HepG2 (cell line): ENCODE data around the gene CYTH1. TPM values are rescaled to one million over a fixed set of nuclear protein-coding genes. Genes with fewer than 3 reads are reported as not detected.

ENCODE experiments used
- BRD4 ChIP-seq: sonication (generic); formaldehyde crosslinking; IDR thresholded peaks from 2 replicates; pipeline ENCODE4 v1.4.0; 2020; ENCODE audit warnings: missing genetic modification reagents
- NR2F6 ChIP-seq, 2 experiments: IDR thresholded peaks; 2 replicates each; pipeline ENCODE4 v1.6.1; 2016; ENCODE audit warnings: antibody characterized with exemption in 1 of 2, mild to moderate bottlenecking in 1 of 2
- RBFOX2 ChIP-seq: fragments of 200-400 bp; formaldehyde crosslinking; IDR thresholded peaks from 2 replicates; pipeline ENCODE4 v1.6.1; 2017; ENCODE audit warnings: low read depth, mild to moderate bottlenecking, low read length
- RFXAP ChIP-seq: sonication (generic); formaldehyde crosslinking; IDR thresholded peaks from 2 replicates; pipeline ENCODE4 v1.4.0; 2020; ENCODE audit warnings: missing genetic modification reagents, borderline replicate concordance
- SMC3 ChIP-seq: IDR thresholded peaks from 2 replicates; pipeline ENCODE4 v1.6.1; 2011; ENCODE audit warnings: low read length, improper control_type of control experiment
- SP4 ChIP-seq: sonication (generic); formaldehyde crosslinking; IDR thresholded peaks from 2 replicates; pipeline ENCODE4 v1.8.1; 2023; ENCODE audit warnings: mild to moderate bottlenecking, missing genetic modification reagents
- THAP9 ChIP-seq: sonication (generic); formaldehyde crosslinking; IDR thresholded peaks from 2 replicates; pipeline ENCODE4; 2020; ENCODE audit warnings: missing genetic modification reagents, mild to moderate bottlenecking, borderline replicate concordance
- ZBTB21 ChIP-seq: sonication (generic); formaldehyde crosslinking; IDR thresholded peaks from 2 replicates; pipeline ENCODE4 v1.4.0; 2020; ENCODE audit warnings: missing genetic modification reagents
- ZFP36 ChIP-seq: fragments of 150-350 bp; IDR thresholded peaks from 2 replicates; pipeline ENCODE4 v1.6.1; 2018; ENCODE audit warnings: borderline replicate concordance, low read length, low read depth; ENCODE audit not compliant: partially characterized antibody
- ZNF121 ChIP-seq: sonication (generic); formaldehyde crosslinking; IDR thresholded peaks from 2 replicates; pipeline ENCODE4 v1.5.0; 2020; ENCODE audit warnings: mild to moderate bottlenecking, missing genetic modification reagents
- ZNF256 ChIP-seq: sonication (generic); formaldehyde crosslinking; conservative IDR thresholded peaks from 2 replicates; pipeline ENCODE4 v1.4.0; 2020; ENCODE audit warnings: missing genetic modification reagents
- ZNF614 ChIP-seq: IDR thresholded peaks from 2 replicates; pipeline ENCODE4 v1.6.1; 2018; ENCODE audit warnings: missing biosample characterization, missing genetic modification reagents, inconsistent platforms, borderline replicate concordance
- ZNF772 ChIP-seq: sonication (generic); formaldehyde crosslinking; IDR thresholded peaks from 2 replicates; pipeline ENCODE4 v1.5.0; 2020; ENCODE audit warnings: mild to moderate bottlenecking, missing genetic modification reagents
- ZNF773 ChIP-seq: sonication (generic); formaldehyde crosslinking; IDR thresholded peaks from 2 replicates; pipeline ENCODE4 v1.4.0; 2020; ENCODE audit warnings: missing genetic modification reagents, borderline replicate concordance
- polyA plus RNA-seq, 8 experiments: library from polyadenylated mRNA; depleted of rRNA in 3 of 8; stranded (reverse) in 7 of 8; unstranded in 1 of 8; fragments of >200 nt; fragmentation: Illumina TruSeq in 4 of 8; extraction: Trizol in 4 of 8; gene quantifications; 2 replicates each; pipeline versions ENCODE4 v1.2.1 to v1.2.3, GENCODE V29; 2011 to 2016; ENCODE audit warnings: low read depth in 4 of 8, missing spikeins in 1 of 8, mixed read lengths in 1 of 8; ENCODE audit not compliant: insufficient read depth in 1 of 8
- total RNA-seq, 5 experiments: library from RNA; depleted of rRNA; stranded (reverse); fragments of >200 nt; fragmentation: Illumina TruSeq; extraction: Trizol; gene quantifications; 2 replicates each; pipeline ENCODE4 v1.2.3, GENCODE V29; 2016; ENCODE audit warnings: low read depth in 1 of 5
- TF ChIP-seq, protein P1 (sequence below): sonication (generic); formaldehyde crosslinking; conservative IDR thresholded peaks from 2 replicates; pipeline ENCODE4 v1.4.0; 2020; ENCODE audit warnings: mild to moderate bottlenecking, missing genetic modification reagents, moderate library complexity
- TF ChIP-seq, protein P2 (sequence below): sonication (generic); formaldehyde crosslinking; IDR thresholded peaks from 2 replicates; pipeline ENCODE4 v1.4.0; 2020; ENCODE audit warnings: mild to moderate bottlenecking, missing genetic modification reagents
- TF ChIP-seq, protein P3 (sequence below): sonication (generic); formaldehyde crosslinking; IDR thresholded peaks from 2 replicates; pipeline ENCODE4 v1.4.0; 2020; ENCODE audit warnings: missing genetic modification reagents

CYTH1 gene
- total and polyA plus RNA-seq, 2 of the 13 experiments (the other 11 are each of a cell fraction or from before 2014, with no cell fraction given), result 20.1 to 48.9 TPM

- TF ChIP-seq, protein P1, sequence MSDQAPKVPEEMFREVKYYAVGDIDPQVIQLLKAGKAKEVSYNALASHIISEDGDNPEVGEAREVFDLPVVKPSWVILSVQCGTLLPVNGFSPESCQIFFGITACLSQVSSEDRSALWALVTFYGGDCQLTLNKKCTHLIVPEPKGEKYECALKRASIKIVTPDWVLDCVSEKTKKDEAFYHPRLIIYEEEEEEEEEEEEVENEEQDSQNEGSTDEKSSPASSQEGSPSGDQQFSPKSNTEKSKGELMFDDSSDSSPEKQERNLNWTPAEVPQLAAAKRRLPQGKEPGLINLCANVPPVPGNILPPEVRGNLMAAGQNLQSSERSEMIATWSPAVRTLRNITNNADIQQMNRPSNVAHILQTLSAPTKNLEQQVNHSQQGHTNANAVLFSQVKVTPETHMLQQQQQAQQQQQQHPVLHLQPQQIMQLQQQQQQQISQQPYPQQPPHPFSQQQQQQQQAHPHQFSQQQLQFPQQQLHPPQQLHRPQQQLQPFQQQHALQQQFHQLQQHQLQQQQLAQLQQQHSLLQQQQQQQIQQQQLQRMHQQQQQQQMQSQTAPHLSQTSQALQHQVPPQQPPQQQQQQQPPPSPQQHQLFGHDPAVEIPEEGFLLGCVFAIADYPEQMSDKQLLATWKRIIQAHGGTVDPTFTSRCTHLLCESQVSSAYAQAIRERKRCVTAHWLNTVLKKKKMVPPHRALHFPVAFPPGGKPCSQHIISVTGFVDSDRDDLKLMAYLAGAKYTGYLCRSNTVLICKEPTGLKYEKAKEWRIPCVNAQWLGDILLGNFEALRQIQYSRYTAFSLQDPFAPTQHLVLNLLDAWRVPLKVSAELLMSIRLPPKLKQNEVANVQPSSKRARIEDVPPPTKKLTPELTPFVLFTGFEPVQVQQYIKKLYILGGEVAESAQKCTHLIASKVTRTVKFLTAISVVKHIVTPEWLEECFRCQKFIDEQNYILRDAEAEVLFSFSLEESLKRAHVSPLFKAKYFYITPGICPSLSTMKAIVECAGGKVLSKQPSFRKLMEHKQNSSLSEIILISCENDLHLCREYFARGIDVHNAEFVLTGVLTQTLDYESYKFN (CRISPR knock-in tag), result no peak
- no peak for TF ChIP-seq ZNF614 (CRISPR knock-in tag)
- TF ChIP-seq, protein P2, sequence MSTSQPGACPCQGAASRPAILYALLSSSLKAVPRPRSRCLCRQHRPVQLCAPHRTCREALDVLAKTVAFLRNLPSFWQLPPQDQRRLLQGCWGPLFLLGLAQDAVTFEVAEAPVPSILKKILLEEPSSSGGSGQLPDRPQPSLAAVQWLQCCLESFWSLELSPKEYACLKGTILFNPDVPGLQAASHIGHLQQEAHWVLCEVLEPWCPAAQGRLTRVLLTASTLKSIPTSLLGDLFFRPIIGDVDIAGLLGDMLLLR (CRISPR knock-in tag), result no peak
- no peak for TF ChIP-seq ZFP36
- no peak for TF ChIP-seq ZBTB21
- TF ChIP-seq BRD4 (CRISPR knock-in tag), result no peak
- no peak for TF ChIP-seq SP4
- TF ChIP-seq THAP9 (CRISPR knock-in tag), result no peak
- TF ChIP-seq, protein P3, sequence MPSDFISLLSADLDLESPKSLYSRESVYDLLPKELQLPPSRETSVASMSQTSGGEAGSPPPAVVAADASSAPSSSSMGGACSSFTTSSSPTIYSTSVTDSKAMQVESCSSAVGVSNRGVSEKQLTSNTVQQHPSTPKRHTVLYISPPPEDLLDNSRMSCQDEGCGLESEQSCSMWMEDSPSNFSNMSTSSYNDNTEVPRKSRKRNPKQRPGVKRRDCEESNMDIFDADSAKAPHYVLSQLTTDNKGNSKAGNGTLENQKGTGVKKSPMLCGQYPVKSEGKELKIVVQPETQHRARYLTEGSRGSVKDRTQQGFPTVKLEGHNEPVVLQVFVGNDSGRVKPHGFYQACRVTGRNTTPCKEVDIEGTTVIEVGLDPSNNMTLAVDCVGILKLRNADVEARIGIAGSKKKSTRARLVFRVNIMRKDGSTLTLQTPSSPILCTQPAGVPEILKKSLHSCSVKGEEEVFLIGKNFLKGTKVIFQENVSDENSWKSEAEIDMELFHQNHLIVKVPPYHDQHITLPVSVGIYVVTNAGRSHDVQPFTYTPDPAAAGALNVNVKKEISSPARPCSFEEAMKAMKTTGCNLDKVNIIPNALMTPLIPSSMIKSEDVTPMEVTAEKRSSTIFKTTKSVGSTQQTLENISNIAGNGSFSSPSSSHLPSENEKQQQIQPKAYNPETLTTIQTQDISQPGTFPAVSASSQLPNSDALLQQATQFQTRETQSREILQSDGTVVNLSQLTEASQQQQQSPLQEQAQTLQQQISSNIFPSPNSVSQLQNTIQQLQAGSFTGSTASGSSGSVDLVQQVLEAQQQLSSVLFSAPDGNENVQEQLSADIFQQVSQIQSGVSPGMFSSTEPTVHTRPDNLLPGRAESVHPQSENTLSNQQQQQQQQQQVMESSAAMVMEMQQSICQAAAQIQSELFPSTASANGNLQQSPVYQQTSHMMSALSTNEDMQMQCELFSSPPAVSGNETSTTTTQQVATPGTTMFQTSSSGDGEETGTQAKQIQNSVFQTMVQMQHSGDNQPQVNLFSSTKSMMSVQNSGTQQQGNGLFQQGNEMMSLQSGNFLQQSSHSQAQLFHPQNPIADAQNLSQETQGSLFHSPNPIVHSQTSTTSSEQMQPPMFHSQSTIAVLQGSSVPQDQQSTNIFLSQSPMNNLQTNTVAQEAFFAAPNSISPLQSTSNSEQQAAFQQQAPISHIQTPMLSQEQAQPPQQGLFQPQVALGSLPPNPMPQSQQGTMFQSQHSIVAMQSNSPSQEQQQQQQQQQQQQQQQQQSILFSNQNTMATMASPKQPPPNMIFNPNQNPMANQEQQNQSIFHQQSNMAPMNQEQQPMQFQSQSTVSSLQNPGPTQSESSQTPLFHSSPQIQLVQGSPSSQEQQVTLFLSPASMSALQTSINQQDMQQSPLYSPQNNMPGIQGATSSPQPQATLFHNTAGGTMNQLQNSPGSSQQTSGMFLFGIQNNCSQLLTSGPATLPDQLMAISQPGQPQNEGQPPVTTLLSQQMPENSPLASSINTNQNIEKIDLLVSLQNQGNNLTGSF (CRISPR knock-in tag), result peak; percentile 39; the same call in 1 of the 2 replicates
- TF ChIP-seq ZNF772 (CRISPR knock-in tag), result no peak
- peak; percentile 11; the same call in 1 of the 2 replicates for TF ChIP-seq ZNF121 (CRISPR knock-in tag)
- peak; percentile 52; the same call in 1 of the 2 replicates for TF ChIP-seq ZNF773 (CRISPR knock-in tag)
- peak; percentile 52; the same call in 1 of the 2 replicates for TF ChIP-seq RBFOX2
- TF ChIP-seq NR2F6 (IDR thresholded peaks at IDR 0.05), result no peak
- TF ChIP-seq NR2F6 (CRISPR knock-in tag; IDR thresholded peaks at IDR 0.05), result peak; percentile 14; the same call in 1 of the 2 replicates
- TF ChIP-seq SMC3, result no peak
- no peak for TF ChIP-seq ZNF256 (CRISPR knock-in tag)
- TF ChIP-seq RFXAP (CRISPR knock-in tag), result 0 out of 2 replicates have a peak, but pooled peaks have one; percentile 33
Measured at GRCh38 chr17:78781104-78781892, 775 bp downstream of the CYTH1 start (continued).
